HG03280 (cell line): Measurements from ENCODE around the gene UBB.
"Not testable (repeated sequence)": the region's sequence is repeated elsewhere in the genome, so short reads cannot be mapped to it uniquely, and the experiment has no call there.

Experiments
- ATAC-seq: cut with Tn5 transposase; IDR thresholded peaks from one replicate; pipeline ENCODE4 v1.9.1; 2021; ENCODE audit warnings: mild to moderate bottlenecking, moderate library complexity; ENCODE audit not compliant: unreplicated experiment

The UBB gene

DNA sequence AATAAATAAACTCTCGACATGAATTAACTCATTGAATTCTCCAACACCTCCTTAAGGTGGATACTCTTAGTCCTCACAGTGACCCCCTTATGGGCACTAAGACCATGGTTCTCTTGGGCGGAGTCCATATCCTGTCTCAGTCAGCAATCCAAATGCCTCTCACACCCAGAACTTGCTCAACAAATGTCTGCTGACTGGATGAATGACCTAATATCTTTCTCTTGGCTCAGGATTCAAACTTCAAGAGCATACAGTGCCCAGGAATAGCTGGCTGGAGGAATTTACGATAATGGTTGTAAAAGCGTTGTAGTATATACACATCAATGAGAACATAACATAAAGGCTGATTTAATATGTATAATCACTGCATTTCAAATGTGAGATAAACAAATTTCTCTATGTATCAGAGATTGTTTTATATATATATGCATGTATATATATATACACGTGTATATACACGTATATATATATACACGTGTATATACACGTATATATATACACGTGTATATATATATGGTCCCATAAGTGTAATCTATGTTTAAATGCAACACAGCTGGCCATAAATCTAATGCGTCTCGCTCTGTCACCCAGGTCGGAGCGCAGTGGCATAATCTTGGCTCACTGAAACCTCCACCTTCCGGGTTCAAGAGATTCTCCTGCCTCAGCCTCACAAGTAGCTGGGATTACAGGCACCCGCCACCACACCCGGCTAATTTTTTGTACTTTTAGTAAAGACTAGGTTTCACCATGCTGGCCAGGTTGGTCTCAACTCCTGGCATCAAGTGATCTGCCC is 6.5 kb upstream of the UBB start:
- ATAC-seq = no peak

- no peak for ATAC-seq
Observed at GRCh38 chr17:16377941-16378341, 3.0 kb upstream of the UBB start.

DNA sequence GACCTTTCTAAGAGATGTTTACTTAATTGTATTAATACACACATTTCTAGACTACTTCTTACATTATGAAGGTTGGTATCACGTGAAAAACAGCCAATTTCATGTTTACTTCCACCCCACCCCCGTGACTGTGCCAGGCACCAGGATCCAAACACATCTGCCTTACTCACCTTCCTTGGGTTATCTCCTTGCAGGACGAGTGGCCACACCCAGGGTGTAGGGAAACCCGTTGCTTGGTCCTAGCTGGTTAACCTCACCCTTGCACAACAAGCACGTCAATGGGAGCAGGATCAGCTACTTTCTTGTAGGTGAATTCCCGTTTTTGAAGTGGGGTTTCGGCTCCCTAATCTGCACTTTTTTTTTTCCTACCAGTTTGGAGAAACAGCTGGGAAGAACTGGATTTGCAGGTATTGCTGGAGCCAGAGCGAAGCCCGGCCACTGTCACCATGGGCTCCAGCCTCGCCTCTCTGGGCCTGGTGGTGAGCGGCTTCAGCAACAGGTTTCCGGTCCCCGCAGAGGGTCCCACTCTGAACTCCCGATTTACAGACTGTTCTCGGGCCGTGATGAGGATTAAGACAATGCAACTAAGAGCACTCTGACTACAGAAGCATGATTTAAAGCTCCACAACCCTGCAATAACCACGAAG is 2.1 kb upstream of the UBB start:
- no peak for ATAC-seq

GRCh38 chr17:16379654-16380053 is 1.2 kb upstream of the UBB start:
- ATAC-seq = no peak

DNA sequence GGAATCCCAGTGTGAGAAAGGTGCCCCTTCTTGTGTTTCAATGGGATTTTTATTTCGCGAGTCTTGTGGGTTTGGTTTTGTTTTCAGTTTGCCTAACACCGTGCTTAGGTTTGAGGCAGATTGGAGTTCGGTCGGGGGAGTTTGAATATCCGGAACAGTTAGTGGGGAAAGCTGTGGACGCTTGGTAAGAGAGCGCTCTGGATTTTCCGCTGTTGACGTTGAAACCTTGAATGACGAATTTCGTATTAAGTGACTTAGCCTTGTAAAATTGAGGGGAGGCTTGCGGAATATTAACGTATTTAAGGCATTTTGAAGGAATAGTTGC is 567 bp downstream of the UBB start:
- ATAC-seq = peak; percentile 2

DNA sequence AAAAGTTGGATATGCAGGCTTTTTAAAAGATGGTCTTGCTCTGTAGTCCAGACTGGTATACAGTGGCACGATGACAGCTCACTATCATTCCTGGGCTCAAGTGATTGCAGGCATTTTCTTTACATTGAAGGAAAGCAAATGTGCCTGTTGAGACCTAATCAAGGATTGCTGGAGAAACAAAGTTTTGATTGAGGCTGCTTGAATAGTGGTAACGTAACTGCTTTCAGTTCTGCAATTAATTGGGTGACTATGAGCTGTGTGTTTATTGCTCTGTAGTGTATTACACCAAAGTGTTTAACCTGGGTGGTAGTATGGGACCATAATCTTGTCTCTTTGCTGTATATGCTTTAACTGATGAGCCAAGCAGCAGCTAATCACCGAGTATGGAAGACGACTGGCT is 2.3 kb downstream of the UBB start:
- no peak for ATAC-seq

- ATAC-seq = no peak
Observed at GRCh38 chr17:16383772-16384287, 2.9 kb downstream of the UBB start.

DNA sequence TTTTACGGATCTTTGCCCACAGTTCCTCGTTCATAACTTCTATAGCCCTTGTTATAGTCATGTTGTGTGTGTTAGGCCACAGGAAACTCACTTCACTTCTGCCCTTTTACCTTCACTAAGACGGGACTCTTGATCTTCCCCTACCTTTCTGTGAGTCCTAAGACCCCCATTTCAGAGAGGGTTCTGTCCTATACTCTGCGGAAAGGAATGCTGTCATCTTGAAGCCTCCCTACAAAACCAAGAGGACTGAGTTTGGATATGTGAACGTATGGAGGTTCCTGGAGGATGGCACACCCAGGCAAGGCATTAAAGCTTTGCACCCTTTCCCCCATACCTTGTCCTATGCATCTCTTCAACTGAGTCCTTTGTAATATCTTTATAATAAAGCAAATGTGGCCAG is 3.7 kb downstream of the UBB start:
- ATAC-seq = no peak

DNA sequence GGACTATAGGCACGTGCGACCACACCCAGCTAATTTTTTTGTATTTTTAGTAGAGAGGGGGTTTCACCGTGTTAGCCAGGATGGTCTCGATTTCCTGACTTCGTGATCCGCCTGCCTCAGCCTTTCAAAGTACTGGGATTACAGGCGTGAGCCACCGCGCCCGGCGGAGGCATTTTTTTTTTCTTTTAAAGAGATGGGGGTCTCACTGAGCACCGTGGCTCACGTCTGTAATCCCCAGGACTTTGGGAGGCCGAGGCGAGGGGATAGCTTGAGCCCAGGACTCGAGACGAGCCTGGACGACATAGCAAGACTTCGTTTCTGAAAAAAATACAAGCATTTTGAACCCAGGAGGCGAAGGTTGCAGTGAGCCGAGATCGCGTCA is 5.2 kb downstream of the UBB start:
- ATAC-seq = not testable (repeated sequence)

- ATAC-seq = no peak
Observed at GRCh38 chr17:16391451-16391850, 10.6 kb downstream of the UBB start.

GRCh38 chr17:16392491-16392890 is 11.6 kb downstream of the UBB start:
- not testable (repeated sequence) for ATAC-seq

GRCh38 chr17:16395887-16396286 is 15.0 kb downstream of the UBB start:
- ATAC-seq = not testable (repeated sequence)

DNA sequence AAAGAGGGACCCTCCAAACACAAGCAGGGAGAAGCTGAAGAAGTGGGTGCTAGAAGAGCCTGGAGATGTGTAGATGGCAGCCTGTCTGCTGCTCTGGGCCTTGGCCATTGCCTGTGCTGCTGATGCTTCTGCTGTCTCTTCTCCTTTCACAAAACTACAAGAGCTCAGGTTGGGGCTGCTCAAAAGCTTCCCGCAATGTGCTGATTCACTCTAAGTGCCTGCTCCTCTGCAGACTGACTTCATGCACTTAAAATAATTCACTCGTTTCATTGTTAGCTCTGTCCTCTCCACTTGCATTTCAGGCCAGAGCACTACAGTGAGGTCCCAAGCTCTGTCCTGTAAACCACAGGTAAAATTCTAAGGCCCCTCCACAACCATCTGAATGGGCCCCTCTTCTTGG is 15.8 kb downstream of the UBB start:
- ATAC-seq = not testable (repeated sequence)

DNA sequence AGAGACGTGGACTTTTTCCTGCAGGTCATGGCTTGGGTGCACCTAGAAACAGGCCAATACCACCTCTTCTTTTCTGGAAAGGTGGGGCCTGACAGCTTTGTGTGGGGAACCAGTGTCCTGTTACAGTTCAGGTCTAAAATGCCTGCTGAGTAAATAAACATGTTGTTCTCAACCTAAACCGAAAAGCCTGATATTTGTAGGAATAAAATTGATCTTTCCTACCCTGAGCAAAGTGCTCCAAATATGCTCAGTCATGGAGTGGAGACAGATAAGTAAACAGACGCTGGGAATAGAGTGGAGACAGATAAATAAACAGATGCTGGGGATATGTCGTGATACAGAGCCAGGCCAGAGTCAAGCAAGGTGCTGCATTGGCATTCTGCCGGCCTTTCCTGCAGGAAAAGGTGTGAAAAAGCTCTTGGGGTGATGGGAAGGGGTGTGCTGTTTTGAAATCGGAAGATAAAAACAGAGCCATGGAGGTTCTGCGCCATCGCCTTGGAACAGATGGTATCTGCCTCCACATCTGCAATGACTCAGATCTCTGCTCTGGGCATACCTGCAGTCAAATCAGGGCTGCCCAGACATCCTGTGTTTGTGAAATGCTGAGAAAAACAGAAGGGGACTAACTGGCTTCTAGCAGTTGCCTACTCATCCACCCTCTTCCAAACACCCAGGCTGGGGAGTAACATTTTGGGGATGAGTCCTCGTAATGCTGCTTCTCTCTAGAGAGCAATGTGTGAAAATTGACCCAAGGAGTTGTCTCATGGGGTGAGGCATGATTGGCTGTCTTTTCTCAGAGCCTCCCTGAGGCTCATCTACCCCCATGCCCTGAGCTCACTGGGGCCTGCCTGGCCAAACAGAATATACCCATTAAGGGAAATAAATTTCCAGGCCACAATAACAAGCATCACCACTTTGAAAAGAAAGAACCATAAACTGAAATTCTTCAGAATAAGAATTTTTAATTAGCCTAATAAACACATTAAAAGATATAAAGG is 17.7 kb downstream of the UBB start:
- ATAC-seq = peak; percentile 68

DNA sequence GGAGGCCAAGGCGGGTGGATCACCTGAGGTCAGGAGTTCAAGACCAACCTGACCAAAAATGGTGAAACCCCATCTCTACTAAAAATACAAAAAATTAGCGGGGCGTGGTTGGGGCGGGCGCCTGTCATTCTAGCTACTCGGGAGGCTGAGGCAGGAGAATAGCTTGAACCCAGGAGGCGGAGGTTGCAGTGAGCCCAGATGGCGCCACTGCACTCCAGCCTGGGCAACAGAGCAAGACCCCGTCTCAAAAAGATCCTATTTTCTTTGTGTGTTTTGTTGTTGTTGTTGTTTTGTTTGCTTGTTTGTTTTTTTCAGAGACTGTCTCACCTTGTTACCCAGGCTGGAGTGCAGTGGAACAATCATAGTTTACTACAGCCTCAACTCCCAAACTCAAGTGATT is 23.0 kb downstream of the UBB start:
- not testable (repeated sequence) for ATAC-seq

- ATAC-seq = no peak
Observed at GRCh38 chr17:16406742-16407674, 26.1 kb downstream of the UBB start.

DNA sequence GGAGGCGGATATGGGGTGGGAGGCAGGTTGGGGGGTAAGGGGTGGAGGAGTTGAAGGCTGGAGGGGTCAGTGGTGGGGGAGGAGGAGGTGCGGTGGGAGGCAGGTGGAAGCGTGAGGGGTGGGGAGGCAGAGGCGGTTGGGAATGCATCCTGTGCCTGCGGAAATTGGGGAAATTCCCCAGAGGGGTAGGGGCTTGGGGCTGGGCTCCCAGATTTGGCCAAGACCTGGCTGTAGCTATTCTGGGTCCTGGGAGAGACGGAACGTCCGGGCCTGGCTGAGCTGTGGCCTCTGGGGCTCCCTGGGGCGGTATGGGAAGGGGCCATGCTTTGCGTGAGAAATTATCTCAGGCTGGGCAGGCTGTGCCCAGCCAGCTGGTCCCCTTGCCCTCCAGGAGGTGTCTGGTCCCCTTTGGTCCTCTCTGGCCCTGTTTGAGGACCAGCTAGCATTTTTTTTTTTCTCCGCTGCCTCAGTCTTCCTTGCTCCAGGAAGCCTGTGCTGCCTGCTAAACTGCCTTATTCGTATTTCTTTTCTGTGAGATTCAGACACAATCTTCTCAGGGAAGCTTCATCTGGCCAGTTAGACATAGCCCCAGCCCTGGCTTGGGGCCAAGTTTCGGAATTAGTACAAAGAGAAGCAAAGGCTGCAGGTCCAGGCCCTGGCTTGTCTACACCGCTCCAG is 27.2 kb downstream of the UBB start:
- peak; percentile 79 for ATAC-seq

DNA sequence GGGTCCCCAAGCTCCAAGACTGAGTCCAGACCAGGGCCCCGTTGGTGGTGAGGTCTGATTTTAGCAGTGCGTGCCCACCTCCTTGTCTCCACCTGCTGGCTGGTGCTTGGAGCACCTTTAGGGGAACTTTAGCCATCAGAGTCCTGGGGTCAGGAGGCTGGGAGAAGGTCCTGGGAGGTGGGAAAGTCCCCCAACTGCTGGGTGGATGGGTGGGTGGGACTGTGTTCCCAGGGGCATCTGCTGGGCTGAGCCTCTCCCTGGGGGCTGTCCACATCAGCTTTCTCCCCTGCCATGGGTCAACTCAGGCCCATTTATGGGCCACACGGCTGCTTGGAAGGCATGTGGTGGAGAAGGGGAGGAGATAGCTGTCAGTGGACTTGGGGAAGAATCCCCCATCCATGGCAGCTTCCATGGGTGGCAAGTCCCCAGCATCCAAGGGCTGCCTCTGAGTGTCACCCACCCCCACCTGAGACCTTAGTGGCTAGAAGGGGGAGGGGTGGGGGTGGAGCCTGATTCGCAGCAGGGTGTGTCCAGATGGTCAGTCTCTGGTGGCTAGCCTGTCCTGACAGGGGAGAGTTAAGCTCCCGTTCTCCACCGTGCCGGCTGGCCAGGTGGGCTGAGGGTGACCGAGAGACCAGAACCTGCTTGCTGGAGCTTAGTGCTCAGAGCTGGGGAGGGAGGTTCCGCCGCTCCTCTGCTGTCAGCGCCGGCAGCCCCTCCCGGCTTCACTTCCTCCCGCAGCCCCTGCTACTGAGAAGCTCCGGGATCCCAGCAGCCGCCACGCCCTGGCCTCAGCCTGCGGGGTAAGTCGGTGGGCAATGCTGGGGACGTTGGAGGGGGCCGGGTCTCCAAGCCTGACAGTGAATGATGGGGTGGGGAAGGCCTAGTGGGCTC is 34.4 kb downstream of the UBB start, which contains the start of gene TRPV2:
Gene TRPV2 (plus strand): TSS at position 541 of the 894 bp plus-strand sequence. CDS start 2,098 bp downstream, outside the sequence.
- peak; percentile 51 for ATAC-seq
